Measurements from ENCODE around the gene AP5S1. TPM values are rescaled to one million over a fixed set of nuclear protein-coding genes. Genes with fewer than 3 reads are reported as not detected.

AP5S1 gene
- total and polyA plus RNA-seq, 7 donors, result 11.0 to 25.2 (median 12.2) TPM

DNA sequence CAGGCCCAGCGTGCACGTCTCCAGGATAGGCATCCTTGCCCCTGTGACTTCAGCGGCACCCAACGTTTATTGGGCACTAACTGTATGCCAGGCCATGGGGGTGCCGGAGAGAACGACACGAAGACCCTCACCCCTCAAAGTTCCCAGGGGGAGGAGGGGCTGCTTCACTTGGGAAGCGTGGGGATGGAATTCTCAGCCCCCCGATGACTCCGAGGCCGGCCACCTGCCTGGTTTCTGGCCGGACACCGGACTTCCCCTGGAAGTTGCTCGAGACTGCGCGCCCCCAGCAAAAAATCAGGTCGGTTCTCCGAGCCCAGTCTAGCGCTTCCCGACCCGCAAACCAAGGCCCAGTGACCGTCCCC, 26.0 kb downstream of the AP5S1 start:
- peak in 1 of 2 donors; percentile 71 for DNase-seq
- no peaks in the 10 kb centered on the region for H3K9me3 ChIP-seq
- no peaks in the 10 kb centered on the region for H3K4me1 ChIP-seq
- peak overlapping the region; percentile 90 for H3K27ac ChIP-seq
- no peaks in the 10 kb centered on the region for H3K36me3 ChIP-seq (ENCODE audit: insufficient read depth in 1 of 2, low read depth in 1 of 2)
- intact Hi-C loops (cut with DNase I), result loop anchor here in 1 of 2 donors (2.0 kb wide), 2 partner anchors 26 to 60 kb away; partner anchors contain the start of genes AP5S1 and CENPB
- H3K4me3 ChIP-seq, result peak overlapping the region; percentile 100
- no peaks in the 10 kb centered on the region for H3K27me3 ChIP-seq (ENCODE audit: insufficient read depth in 3 of 3, low read length in 2 of 3)
- no peak for ATAC-seq
- 0 to 1% (median 1%) methylated on average over 15 to 22 of the region's 22 CpGs for WGBS, 3 donors
- TF ChIP-seq, protein P1, sequence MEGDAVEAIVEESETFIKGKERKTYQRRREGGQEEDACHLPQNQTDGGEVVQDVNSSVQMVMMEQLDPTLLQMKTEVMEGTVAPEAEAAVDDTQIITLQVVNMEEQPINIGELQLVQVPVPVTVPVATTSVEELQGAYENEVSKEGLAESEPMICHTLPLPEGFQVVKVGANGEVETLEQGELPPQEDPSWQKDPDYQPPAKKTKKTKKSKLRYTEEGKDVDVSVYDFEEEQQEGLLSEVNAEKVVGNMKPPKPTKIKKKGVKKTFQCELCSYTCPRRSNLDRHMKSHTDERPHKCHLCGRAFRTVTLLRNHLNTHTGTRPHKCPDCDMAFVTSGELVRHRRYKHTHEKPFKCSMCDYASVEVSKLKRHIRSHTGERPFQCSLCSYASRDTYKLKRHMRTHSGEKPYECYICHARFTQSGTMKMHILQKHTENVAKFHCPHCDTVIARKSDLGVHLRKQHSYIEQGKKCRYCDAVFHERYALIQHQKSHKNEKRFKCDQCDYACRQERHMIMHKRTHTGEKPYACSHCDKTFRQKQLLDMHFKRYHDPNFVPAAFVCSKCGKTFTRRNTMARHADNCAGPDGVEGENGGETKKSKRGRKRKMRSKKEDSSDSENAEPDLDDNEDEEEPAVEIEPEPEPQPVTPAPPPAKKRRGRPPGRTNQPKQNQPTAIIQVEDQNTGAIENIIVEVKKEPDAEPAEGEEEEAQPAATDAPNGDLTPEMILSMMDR (IDR thresholded peaks at IDR 0.05), result no peak

DNA sequence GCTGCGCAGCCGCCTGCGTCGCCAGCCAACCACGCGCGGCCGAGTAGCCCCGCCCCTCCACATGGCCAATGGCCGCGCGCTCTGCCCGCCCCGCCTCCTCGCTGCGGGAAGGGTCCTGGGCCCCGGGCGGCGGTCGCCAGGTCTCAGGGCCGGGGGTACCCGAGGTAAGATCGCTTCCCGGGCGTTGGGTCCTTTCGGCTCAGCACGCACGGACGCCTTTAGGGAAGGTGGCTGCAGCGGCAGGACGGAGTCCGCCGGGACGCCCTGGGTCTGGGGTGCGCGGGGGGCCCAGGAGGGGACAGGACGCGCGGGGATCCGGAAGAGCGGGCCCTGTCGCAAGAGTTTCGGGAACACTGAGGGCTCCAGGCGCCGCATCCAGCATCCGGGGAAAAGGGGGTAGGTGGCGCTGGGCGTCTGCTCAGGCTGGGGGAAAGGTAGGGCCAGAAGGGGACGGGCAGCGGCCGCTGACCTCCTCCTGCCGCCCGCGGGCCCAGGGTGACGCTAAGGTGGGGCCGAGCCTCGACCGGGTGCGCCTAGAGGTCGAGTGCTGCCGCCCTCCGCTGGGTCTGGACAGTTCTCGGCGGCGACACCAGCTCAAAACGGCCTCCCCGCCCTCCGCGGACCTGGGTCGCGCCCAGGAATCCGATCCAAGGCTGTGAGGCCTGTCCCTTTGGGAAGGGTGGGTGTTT, 26.5 kb downstream of the AP5S1 start, which contains the start of gene MAVS:
TSS of gene MAVS (plus strand) at position 95 of the 689 bp plus-strand sequence. CDS start 7,791 bp downstream, outside the sequence.
- 0 to 1% (median 1%) methylated on average over 50 to 72 of the region's 72 CpGs for WGBS, 3 donors
- DNase-seq (peak; percentile 90 to 95), ATAC-seq (peak; percentile 96 to 98 (median 98))
- no peaks in the 10 kb centered on the region for H3K4me1 ChIP-seq
- H3K27ac ChIP-seq, result peak within 1 kb of the TSS; percentile 90
- TF ChIP-seq, protein P1 (IDR thresholded peaks at IDR 0.05), result no peak
- H3K36me3 ChIP-seq (ENCODE audit: insufficient read depth in 1 of 2, low read depth in 1 of 2), result no peaks in the 10 kb centered on the region
- intact Hi-C loops (cut with DNase I), result loop anchor here in 1 of 2 donors (2.0 kb wide), 2 partner anchors 26 to 60 kb away; partner anchors contain the start of genes AP5S1 and CENPB
- H3K4me3 ChIP-seq, result peak within 1 kb of the TSS; percentile 100
- H3K9me3 ChIP-seq, result no peaks in the 10 kb centered on the region
- no peaks in the 10 kb centered on the region for H3K27me3 ChIP-seq (ENCODE audit: insufficient read depth in 3 of 3, low read length in 2 of 3)

DNA sequence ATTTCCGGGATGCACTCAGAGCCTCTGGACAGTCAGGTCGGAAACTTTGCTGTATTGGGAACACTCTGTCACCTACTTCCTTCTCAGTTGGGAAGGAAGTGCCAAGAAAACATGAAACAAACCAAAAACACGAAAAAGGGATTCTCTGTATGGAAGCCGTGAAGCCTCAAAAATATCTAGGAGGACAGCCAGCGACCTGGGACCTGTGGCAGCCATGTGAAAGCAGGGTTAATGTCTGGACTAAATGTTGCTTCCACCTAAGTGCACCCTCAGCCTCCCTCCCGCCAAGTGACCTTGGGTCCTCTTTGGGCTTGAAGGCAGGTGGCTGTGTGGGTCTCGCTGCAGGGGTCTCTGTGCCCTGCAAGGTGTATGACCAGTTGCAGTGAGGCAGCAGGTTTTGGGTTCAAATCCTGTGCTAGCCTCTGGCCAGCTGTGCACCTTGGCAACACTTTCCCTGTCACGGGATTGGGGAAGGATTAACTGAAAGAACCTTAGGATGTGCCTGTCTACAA, 27.1 kb downstream of the AP5S1 start:
- Histone ChIP-seq H3K27me3 (ENCODE audit: insufficient read depth in 3 of 3, low read length in 2 of 3) (no peaks in the 10 kb centered on the region), H3K4me1 (no peaks in the 10 kb centered on the region), H3K9me3 (no peaks in the 10 kb centered on the region), H3K36me3 (ENCODE audit: insufficient read depth in 1 of 2, low read depth in 1 of 2) (no peaks in the 10 kb centered on the region), H3K27ac (peak overlapping the region; percentile 90), H3K4me3 (peak overlapping the region; percentile 100)
- intact Hi-C loops (cut with DNase I), result loop anchor here in 1 of 2 donors (2.0 kb wide), 2 partner anchors 27 to 61 kb away; partner anchors contain the start of genes AP5S1 and CENPB
- WGBS, 3 donors, result 12 to 16% (median 15%) methylated on average over 8 of the region's 8 CpGs
- TF ChIP-seq, protein P1 (IDR thresholded peaks at IDR 0.05), result no peak
- ATAC-seq (no peak), DNase-seq (no peak)

DNA sequence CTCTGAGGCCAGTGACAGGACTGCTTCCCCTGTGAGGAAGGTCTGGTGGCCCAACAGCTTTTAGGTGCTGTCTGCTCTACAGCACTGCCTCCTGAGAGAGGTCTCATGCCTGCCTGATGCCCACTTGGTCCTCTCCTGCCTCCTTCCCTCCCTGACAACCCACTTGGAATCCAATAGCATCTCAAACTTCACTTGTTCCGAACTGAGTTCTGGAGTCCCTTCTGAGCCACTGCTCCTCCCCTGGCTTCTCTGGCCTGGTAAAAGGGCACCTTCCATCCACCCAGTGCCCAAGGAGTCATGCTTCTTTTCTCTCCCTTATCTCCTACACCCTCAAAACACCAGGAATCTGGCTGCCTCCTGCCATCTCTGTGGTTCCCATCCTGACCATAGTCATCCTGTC, 28.2 kb downstream of the AP5S1 start:
- H3K4me1 ChIP-seq, result no peaks in the 10 kb centered on the region
- H3K27ac ChIP-seq, result no peak overlapping the region
- intact Hi-C loops (cut with DNase I), result no loop called here
- ATAC-seq (no peak), DNase-seq (no peak)
- TF ChIP-seq, protein P1 (IDR thresholded peaks at IDR 0.05), result no peak
- H3K27me3 ChIP-seq (ENCODE audit: insufficient read depth in 3 of 3, low read length in 2 of 3), result no peaks in the 10 kb centered on the region
- no peaks in the 10 kb centered on the region for H3K36me3 ChIP-seq (ENCODE audit: insufficient read depth in 1 of 2, low read depth in 1 of 2)
- no peaks in the 10 kb centered on the region for H3K9me3 ChIP-seq
- WGBS, 3 donors, result 63 to 92% (median 64%) methylated on average over 1 of the region's 1 CpG
- H3K4me3 ChIP-seq, result no peak overlapping the region

All from psoas muscle (tissue), 8 donors.